Frontal cortex (tissue), 4 donors: Measurements from ENCODE around the gene GTPBP6. TPM values are rescaled to one million over a fixed set of nuclear protein-coding genes. Genes with fewer than 3 reads are reported as not detected.
"Not testable (repeated sequence)": the region's sequence is repeated elsewhere in the genome, so short reads cannot be mapped to it uniquely, and the experiment has no call there.

Source experiments
- DNase-seq, 2 donors: peaks; one replicate each; pipeline ENCODE4 v3.0.0; 2012; ENCODE audit warnings: low spot score in 2 of 2
- FAIRE-seq: peaks from 2 replicates; lab custom pipeline; 2012; peaks lifted over from hg19 to GRCh38; lab: Jason Lieb, UNC
- total RNA-seq: library from RNA; depleted of rRNA; stranded (reverse); fragments of >200 nt; gene quantifications from one replicate; pipeline ENCODE4 v1.2.3, GENCODE V29; 2014
- donor health status: control.
- donor health status: control.
- donor health status: control.

Gene GTPBP6
- total RNA-seq, 1 donor from 2014 or later, result 23.6 TPM

GRCh38 chrX:320126-320783, 1.7 kb upstream of the GTPBP6 start:
- DNase-seq (no peak), FAIRE-seq (no peak)

GRCh38 chrX:319579-320125, 1.1 kb upstream of the GTPBP6 start:
- DNase-seq (no peak), FAIRE-seq (no peak)

GRCh38 chrX:318068-318738, 393 bp downstream of the GTPBP6 start:
- FAIRE-seq (no peak), DNase-seq (peak; percentile 93 to 95)

GRCh38 chrX:317424-318067, 1.1 kb downstream of the GTPBP6 start:
- DNase-seq (peak in 1 of 2 donors; percentile 80), FAIRE-seq (no peak)

GRCh38 chrX:316351-317325, 2.0 kb downstream of the GTPBP6 start:
- FAIRE-seq, result no peak
- no peak for DNase-seq

- DNase-seq (no peak), FAIRE-seq (no peak)
Observed at GRCh38 chrX:314781-315595, 3.6 kb downstream of the GTPBP6 start.

GRCh38 chrX:314049-314448, 4.5 kb downstream of the GTPBP6 start:
- no peak for FAIRE-seq
- no peak for DNase-seq

- DNase-seq, result no peak
Observed at GRCh38 chrX:313546-313945, 5.0 kb downstream of the GTPBP6 start.

GRCh38 chrX:312621-313331, 5.8 kb downstream of the GTPBP6 start:
- DNase-seq, result no peak
- FAIRE-seq, result no peak

More at GRCh38 chrX:313546-313945, 5.0 kb downstream of the GTPBP6 start:
- FAIRE-seq, result no peak

GRCh38 chrX:311156-312129, 7.2 kb downstream of the GTPBP6 start:
- DNase-seq, result no peak
- FAIRE-seq, result no peak

- FAIRE-seq (no peak), DNase-seq (no peak)
Observed at GRCh38 chrX:310621-311155, 7.9 kb downstream of the GTPBP6 start.

GRCh38 chrX:308821-309520, 9.6 kb downstream of the GTPBP6 start:
- FAIRE-seq (no peak), DNase-seq (no peak)

GRCh38 chrX:307261-308111, 11.1 kb downstream of the GTPBP6 start:
- no peak for FAIRE-seq
- DNase-seq, result no peak

GRCh38 chrX:306614-307251, 11.9 kb downstream of the GTPBP6 start:
- not testable (repeated sequence) for FAIRE-seq, DNase-seq
